Measurements from ENCODE around the gene TRPV4.

Gene TRPV4

GRCh38 chr12:109804820-109805761, 28.1 kb downstream of the TRPV4 start:
- peak; percentile 10 for DNase-seq

- no peak for DNase-seq
Observed at GRCh38 chr12:109803678-109804077, 29.5 kb downstream of the TRPV4 start.

GRCh38 chr12:109802828-109803227, 30.4 kb downstream of the TRPV4 start:
- DNase-seq = no peak

GRCh38 chr12:109800536-109800935, 32.7 kb downstream of the TRPV4 start:
- DNase-seq = no peak

GRCh38 chr12:109798691-109799090, 34.5 kb downstream of the TRPV4 start:
- DNase-seq = no peak

GRCh38 chr12:109797905-109798669, 35.1 kb downstream of the TRPV4 start:
- DNase-seq = no peak

GRCh38 chr12:109796057-109796456, 37.1 kb downstream of the TRPV4 start:
- DNase-seq = no peak

GRCh38 chr12:109795023-109795422, 38.2 kb downstream of the TRPV4 start:
- no peak for DNase-seq

GRCh38 chr12:109793826-109794501, 39.2 kb downstream of the TRPV4 start:
- DNase-seq = no peak

GRCh38 chr12:109793411-109793810, 39.8 kb downstream of the TRPV4 start:
- DNase-seq = no peak

GRCh38 chr12:109792992-109793391, 40.2 kb downstream of the TRPV4 start:
- DNase-seq = no peak

- no peak for DNase-seq
Observed at GRCh38 chr12:109789526-109790048, 43.6 kb downstream of the TRPV4 start.

GRCh38 chr12:109786799-109787198, 46.4 kb downstream of the TRPV4 start:
- DNase-seq = no peak

- no peak for DNase-seq
Observed at GRCh38 chr12:109785854-109786253, 47.3 kb downstream of the TRPV4 start.

GRCh38 chr12:109783965-109784244, 49.3 kb downstream of the TRPV4 start:
- no peak for DNase-seq

GRCh38 chr12:109783135-109783964, 49.8 kb downstream of the TRPV4 start:
- DNase-seq = no peak

GRCh38 chr12:109782326-109782703, 50.9 kb downstream of the TRPV4 start:
- no peak for DNase-seq

GRCh38 chr12:109781668-109782325, 51.4 kb downstream of the TRPV4 start:
- DNase-seq = no peak

GRCh38 chr12:109779382-109779781, 53.8 kb downstream of the TRPV4 start:
- no peak for DNase-seq

GRCh38 chr12:109778684-109779083, 54.5 kb downstream of the TRPV4 start:
- no peak for DNase-seq

- DNase-seq = peak; percentile 43
Observed at GRCh38 chr12:109777544-109777943, 55.7 kb downstream of the TRPV4 start.

GRCh38 chr12:109776624-109777023, 56.6 kb downstream of the TRPV4 start:
- DNase-seq = no peak
